H9 (cell line): ENCODE results near the gene ZCCHC8. TPM values are rescaled to one million over a fixed set of nuclear protein-coding genes. Genes with fewer than 3 reads are reported as not detected.
"Not testable (repeated sequence)": the region's sequence is repeated elsewhere in the genome, so short reads cannot be mapped to it uniquely, and the experiment has no call there.

Source experiments
- DNase-seq: peaks from one replicate; pipeline ENCODE4 v3.0.0-alpha.2; 2017
- H2AFZ ChIP-seq: one replicate; pipeline ENCODE4 v1.6.1; 2013; ENCODE audit warnings: mild to moderate bottlenecking, low read length, control low read depth, moderate library complexity
- H2AK5ac ChIP-seq: 2 replicates; pipeline ENCODE4 v1.6.1; 2013; ENCODE audit warnings: low read length, control low read depth, mixed read lengths; ENCODE audit not compliant: insufficient read length
- H2BK120ac ChIP-seq: one replicate; pipeline ENCODE4 v1.6.1; 2013; ENCODE audit warnings: low read depth, mild to moderate bottlenecking, low read length, control low read depth, inconsistent platforms; ENCODE audit not compliant: poor library complexity, severe bottlenecking
- H2BK12ac ChIP-seq: 2 replicates; pipeline ENCODE4 v1.6.1; 2013; ENCODE audit warnings: low read length, control low read depth, mixed read lengths, low read depth; ENCODE audit not compliant: insufficient read length
- H2BK15ac ChIP-seq: 2 replicates; pipeline ENCODE4 v1.6.1; 2013; ENCODE audit warnings: low read depth, low read length, control low read depth
- H2BK20ac ChIP-seq: one replicate; pipeline ENCODE4 v1.6.1; 2013; ENCODE audit warnings: low read depth, mild to moderate bottlenecking, low read length, control low read depth, inconsistent platforms; ENCODE audit not compliant: poor library complexity, severe bottlenecking
- H2BK5ac ChIP-seq: 2 replicates; pipeline ENCODE4 v1.6.1; 2013; ENCODE audit warnings: low read length, control low read depth, mixed read lengths; ENCODE audit not compliant: insufficient read length
- H3K14ac ChIP-seq: 2 replicates; pipeline ENCODE4 v1.6.1; 2013; ENCODE audit warnings: low read length, control low read depth; ENCODE audit not compliant: insufficient read depth
- H3K18ac ChIP-seq: 2 replicates; pipeline ENCODE4 v1.6.1; 2013; ENCODE audit warnings: low read depth, mild to moderate bottlenecking, mixed read lengths, low read length, control low read depth; ENCODE audit not compliant: insufficient read length
- H3K23ac ChIP-seq: 2 replicates; pipeline ENCODE4 v1.6.1; 2013; ENCODE audit warnings: low read length, control low read depth, mixed read lengths, low read depth; ENCODE audit not compliant: insufficient read length
- H3K23me2 ChIP-seq: 2 replicates; pipeline ENCODE4 v1.6.1; 2013; ENCODE audit warnings: low read depth, mild to moderate bottlenecking, mixed read lengths, low read length, control low read depth; ENCODE audit not compliant: insufficient read length, poor library complexity, severe bottlenecking
- H3K27ac ChIP-seq: 2 replicates; pipeline ENCODE4 v1.5.1; 2013; ENCODE audit warnings: low read length, control low read depth, mixed read lengths, low read depth; ENCODE audit not compliant: insufficient read length
- H3K27me3 ChIP-seq: 2 replicates; pipeline ENCODE4 v1.6.1; 2013; ENCODE audit warnings: low read length, control low read depth, inconsistent platforms; ENCODE audit not compliant: insufficient read depth
- H3K4ac ChIP-seq: 2 replicates; pipeline ENCODE4 v1.6.1; 2013; ENCODE audit warnings: low read depth, mild to moderate bottlenecking, control low read depth, inconsistent platforms, low read length, moderate library complexity
- H3K4me1 ChIP-seq: 2 replicates; pipeline ENCODE4 v1.6.1; 2013; ENCODE audit warnings: low read length, control low read depth, inconsistent platforms; ENCODE audit not compliant: insufficient read depth
- H3K4me2 ChIP-seq: 2 replicates; pipeline ENCODE4 v1.6.1; 2013; ENCODE audit warnings: low read length, control low read depth, mixed read lengths; ENCODE audit not compliant: insufficient read length, insufficient read depth
- H3K56ac ChIP-seq: 2 replicates; pipeline ENCODE4 v1.6.1; 2013; ENCODE audit warnings: low read depth, mild to moderate bottlenecking, mixed read lengths, low read length, control low read depth; ENCODE audit not compliant: insufficient read length
- H3K79me1 ChIP-seq: 2 replicates; pipeline ENCODE4 v1.6.1; 2013; ENCODE audit warnings: low read depth, mild to moderate bottlenecking, moderate library complexity, low read length, control low read depth, inconsistent platforms; ENCODE audit not compliant: insufficient read depth, poor library complexity, severe bottlenecking
- H3K79me2 ChIP-seq: 2 replicates; pipeline ENCODE4 v1.6.1; 2013; ENCODE audit warnings: low read length, control low read depth, inconsistent platforms; ENCODE audit not compliant: insufficient read depth
- H3K9ac ChIP-seq: 2 replicates; pipeline ENCODE4 v1.6.1; 2013; ENCODE audit warnings: low read length, control low read depth, mixed read lengths; ENCODE audit not compliant: insufficient read length; ENCODE audit errors: extremely low read depth
- H3K9me3 ChIP-seq: one replicate; pipeline ENCODE4 v1.6.1; 2013; ENCODE audit warnings: low read depth, low read length, inconsistent platforms; ENCODE audit not compliant: control insufficient read depth
- H3T11ph ChIP-seq: one replicate; pipeline ENCODE4 v1.6.1; 2013; ENCODE audit warnings: mild to moderate bottlenecking, low read length, control low read depth, inconsistent platforms
- H4K20me1 ChIP-seq: one replicate; pipeline ENCODE4 v1.6.1; 2013; ENCODE audit not compliant: control insufficient read depth, insufficient read length, insufficient read depth
- H4K5ac ChIP-seq: 2 replicates; pipeline ENCODE4 v1.6.1; 2013; ENCODE audit warnings: low read depth, mild to moderate bottlenecking, mixed read lengths, low read length, control low read depth; ENCODE audit not compliant: insufficient read length
- H4K8ac ChIP-seq: replicated peaks from 2 replicates; pipeline ENCODE4 v1.6.1; 2013; ENCODE audit warnings: low read length, control low read depth, mixed read lengths, low read depth; ENCODE audit not compliant: insufficient read length
- H4K91ac ChIP-seq: 2 replicates; pipeline ENCODE4 v1.6.1; 2013; ENCODE audit warnings: low read depth, mild to moderate bottlenecking, moderate library complexity, mixed read lengths, low read length, control low read depth; ENCODE audit not compliant: insufficient read length
- H3K27ac Mint-ChIP-seq, 3 experiments: 2 replicates in 2 of 3; 3 replicates in 1 of 3; pipeline ENCODE4 v1.8.0; 2020 to 2021; ENCODE audit warnings: mixed read lengths in 3 of 3, mild to moderate bottlenecking in 1 of 3, moderate library complexity in 1 of 3
- H3K27me3 Mint-ChIP-seq: 2 replicates; pipeline ENCODE4 v1.8.0; 2021; ENCODE audit warnings: low read depth, mild to moderate bottlenecking, moderate library complexity, mixed read lengths
- H3K36me3 Mint-ChIP-seq, 3 experiments: 2 replicates in 2 of 3; 3 replicates in 1 of 3; pipeline ENCODE4 v1.8.0; 2020 to 2021; ENCODE audit warnings: low read depth in 3 of 3, mixed read lengths in 3 of 3; ENCODE audit not compliant: insufficient read depth in 1 of 3
- H3K4me1 Mint-ChIP-seq, 2 experiments: 2 replicates each; pipeline ENCODE4 v1.8.0; 2020; ENCODE audit warnings: mixed read lengths in 2 of 2
- H3K4me3 Mint-ChIP-seq, 2 experiments: 2 replicates in 1 of 2; 3 replicates in 1 of 2; pipeline ENCODE4 v1.8.0; 2020 to 2021; ENCODE audit warnings: mild to moderate bottlenecking in 2 of 2, mixed read lengths in 2 of 2, moderate library complexity in 1 of 2
- H3K9me3 Mint-ChIP-seq, 2 experiments: 2 replicates in 1 of 2; 3 replicates in 1 of 2; pipeline ENCODE4 v1.8.0; 2020; ENCODE audit warnings: mild to moderate bottlenecking in 2 of 2, mixed read lengths in 2 of 2, moderate library complexity in 1 of 2
- CTCF ChIP-seq: fragments of 200-600 bp; sonication (generic); conservative IDR thresholded peaks from 3 replicates; pipeline ENCODE4 v1.8.0; 2021; ENCODE audit warnings: antibody characterized with exemption, mild to moderate bottlenecking
- WGBS: extraction: QIAGEN DNeasy Blood & Tissue Kit; methylation state at CpG from one replicate; pipeline ENCODE4 v1.1.7; 2013; ENCODE audit warnings: missing lambda C conversion rate, low lambda C conversion rate, mixed read lengths; ENCODE audit not compliant: insufficient read length; ENCODE audit errors: extremely low coverage; 5-methylcytosine and 5-hydroxymethylcytosine counted together
- total RNA-seq: library from RNA; stranded (reverse); gene quantifications from 2 replicates; pipeline ENCODE4 v1.2.1, GENCODE V29; 2021

The ZCCHC8 gene
- total RNA-seq, 1 experiment from 2014 or later: 37.3 TPM

GRCh38 chr12:122471324-122472226 lies 29.2 kb downstream of the ZCCHC8 start:
- Histone ChIP-seq H3K79me1 (no peaks in the 10 kb centered on the region), H3K4me2 (no peak overlapping the region), H3K56ac (no peak overlapping the region), H3K18ac (no peak overlapping the region), H3K79me2 (no peaks in the 10 kb centered on the region), H2BK5ac (no peak overlapping the region), H2BK12ac (no peak overlapping the region), H4K91ac (no peak overlapping the region), H4K5ac (no peak overlapping the region), H3K27me3 (no peaks in the 10 kb centered on the region), H3K9ac (no peak overlapping the region), H4K8ac (no peak overlapping the region), H3K23ac (no peak overlapping the region), H2BK120ac (no peak overlapping the region), H2BK20ac (no peak overlapping the region), H3K14ac (no peak overlapping the region), H2AFZ (no peak overlapping the region), H4K20me1 (no peaks in the 10 kb centered on the region), H2AK5ac (no peak overlapping the region), H3K4ac (no peak overlapping the region), H3T11ph (no peak overlapping the region), H3K4me1 (no peaks in the 10 kb centered on the region), H3K9me3 (no peaks in the 10 kb centered on the region), H2BK15ac (no peak overlapping the region), H3K23me2 (no peaks in the 10 kb centered on the region), H3K27ac (no peak overlapping the region)
- 0 out of 7 replicates have a peak overlapping the region, but pooled peaks of 1 of the 3 experiments have one; percentile 20 for H3K27ac Mint-ChIP-seq
- peak; percentile 90 for TF ChIP-seq CTCF
- peaks cover 0 to 3% of the 10 kb centered on the region in 2 experiments; a peak in 1 of 5 replicates for H3K9me3 Mint-ChIP-seq
- no peaks in the 10 kb centered on the region for H3K4me1 Mint-ChIP-seq
- H3K4me3 Mint-ChIP-seq: no peak overlapping the region
- WGBS: no CpG with 5 or more reads among the region's 3 CpGs
- no peak for DNase-seq
- H3K27me3 Mint-ChIP-seq: no peaks in the 10 kb centered on the region
- peaks cover 20 to 40% (median 34%) of the 10 kb centered on the region in 3 experiments; a peak in 6 of 7 replicates for H3K36me3 Mint-ChIP-seq

GRCh38 chr12:122470576-122470975 lies 30.2 kb downstream of the ZCCHC8 start:
- not testable (repeated sequence) for H3K79me2 ChIP-seq, H3K79me1 ChIP-seq, H4K5ac ChIP-seq, H3K4me1 Mint-ChIP-seq, H3K4me3 Mint-ChIP-seq, H3T11ph ChIP-seq, H2BK12ac ChIP-seq, H3K27me3 Mint-ChIP-seq, H4K91ac ChIP-seq, H2AK5ac ChIP-seq, H3K4me1 ChIP-seq, H4K8ac ChIP-seq, DNase-seq, H4K20me1 ChIP-seq, H2BK15ac ChIP-seq, H3K27ac ChIP-seq, H3K9me3 ChIP-seq, H2BK5ac ChIP-seq, H3K23me2 ChIP-seq, H3K18ac ChIP-seq, H2BK20ac ChIP-seq, H3K27ac Mint-ChIP-seq, H3K27me3 ChIP-seq, H3K4ac ChIP-seq, H3K9ac ChIP-seq, H3K14ac ChIP-seq, H3K4me2 ChIP-seq, H2AFZ ChIP-seq, H3K56ac ChIP-seq, H2BK120ac ChIP-seq, H3K9me3 Mint-ChIP-seq, H3K23ac ChIP-seq
- peaks cover 11 to 30% (median 24%) of the 10 kb centered on the region in 3 experiments; a peak in 6 of 7 replicates for H3K36me3 Mint-ChIP-seq
- no CpG with 5 or more reads among the region's 7 CpGs for WGBS
